Effector memory CD4-positive, alpha-beta T cell (primary cell): ENCODE data around the gene EOLA1.
"Not testable (repeated sequence)": the region's sequence is repeated elsewhere in the genome, so short reads cannot be mapped to it uniquely, and the experiment has no call there.

Experiments used
- DNase-seq, 3 donors: peaks; one replicate each; pipeline ENCODE4 v3.0.0-alpha.2; 2020
- H3K27ac ChIP-seq: 2 replicates; pipeline ENCODE4 v1.7.0; 2013; ENCODE audit warnings: mild to moderate bottlenecking, low read length, moderate library complexity; ENCODE audit not compliant: insufficient read depth, poor library complexity, severe bottlenecking
- H3K27me3 ChIP-seq: replicated peaks from 2 replicates; pipeline ENCODE4 v1.7.0; 2013; ENCODE audit warnings: mild to moderate bottlenecking, low read length; ENCODE audit not compliant: insufficient read depth, control insufficient read depth, poor library complexity, severe bottlenecking
- H3K36me3 ChIP-seq: 2 replicates; pipeline ENCODE4 v1.7.0; 2013; ENCODE audit warnings: mild to moderate bottlenecking, low read length, moderate library complexity; ENCODE audit not compliant: control insufficient read depth, insufficient read depth
- H3K4me1 ChIP-seq: 2 replicates; pipeline ENCODE4 v1.7.0; 2013; ENCODE audit warnings: low read length, mild to moderate bottlenecking; ENCODE audit not compliant: control insufficient read depth, insufficient read depth, poor library complexity, severe bottlenecking
- H3K4me3 ChIP-seq: 2 replicates; pipeline ENCODE4 v1.7.0; 2013; ENCODE audit warnings: low read length, low read depth, mild to moderate bottlenecking; ENCODE audit not compliant: insufficient read depth, poor library complexity, severe bottlenecking
- H3K9me3 ChIP-seq: 2 replicates; pipeline ENCODE4 v1.7.0; 2013; ENCODE audit warnings: mild to moderate bottlenecking, low read length, moderate library complexity; ENCODE audit not compliant: control insufficient read depth

Gene EOLA1

DNA sequence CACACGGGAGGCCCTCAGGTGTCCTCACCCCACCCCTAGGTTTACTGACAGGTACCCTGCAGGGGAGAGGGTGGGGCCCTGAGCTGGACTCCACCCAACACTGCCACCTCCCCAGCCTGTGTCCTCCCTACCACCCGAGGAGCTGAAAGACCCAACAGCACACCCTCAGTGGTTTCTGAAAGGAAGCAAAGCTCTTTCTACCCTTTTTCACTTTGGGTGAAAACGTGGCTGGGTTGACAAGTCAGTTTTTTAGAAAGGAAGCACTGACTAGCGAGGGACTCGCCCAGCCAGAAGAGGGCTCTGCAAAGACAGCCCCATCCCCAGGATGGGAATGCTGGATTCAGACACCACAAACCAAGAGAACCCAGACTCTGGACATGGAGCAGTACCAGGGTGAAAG is 37.9 kb upstream of the EOLA1 start:
- not testable (repeated sequence) for H3K27me3 ChIP-seq, H3K4me1 ChIP-seq, H3K4me3 ChIP-seq, DNase-seq, H3K9me3 ChIP-seq
- peaks cover 38% of the 10 kb centered on the region for H3K36me3 ChIP-seq
- H3K27ac ChIP-seq = peak overlapping the region; percentile 93

GRCh38 chrX:149503446-149503845 is 37.4 kb upstream of the EOLA1 start:
- peak; percentile 61 to 69 (median 67) for DNase-seq
- H3K27ac ChIP-seq = peak overlapping the region; percentile 93
- H3K4me1 ChIP-seq, H3K27me3 ChIP-seq, H3K9me3 ChIP-seq, H3K4me3 ChIP-seq: not testable (repeated sequence)
- H3K36me3 ChIP-seq = peaks cover 33% of the 10 kb centered on the region

- peaks cover 30% of the 10 kb centered on the region for H3K36me3 ChIP-seq
- H3K27me3 ChIP-seq = no peaks in the 10 kb centered on the region
- no peaks in the 10 kb centered on the region for H3K9me3 ChIP-seq
- peak; percentile 57 to 64 (median 61) for DNase-seq
- H3K27ac ChIP-seq = peak overlapping the region; percentile 93
- peak overlapping the region; percentile 74 for H3K4me3 ChIP-seq
- H3K4me1 ChIP-seq = peaks cover 2% of the 10 kb centered on the region
Observed at GRCh38 chrX:149504226-149504914, 36.4 kb upstream of the EOLA1 start.

DNA sequence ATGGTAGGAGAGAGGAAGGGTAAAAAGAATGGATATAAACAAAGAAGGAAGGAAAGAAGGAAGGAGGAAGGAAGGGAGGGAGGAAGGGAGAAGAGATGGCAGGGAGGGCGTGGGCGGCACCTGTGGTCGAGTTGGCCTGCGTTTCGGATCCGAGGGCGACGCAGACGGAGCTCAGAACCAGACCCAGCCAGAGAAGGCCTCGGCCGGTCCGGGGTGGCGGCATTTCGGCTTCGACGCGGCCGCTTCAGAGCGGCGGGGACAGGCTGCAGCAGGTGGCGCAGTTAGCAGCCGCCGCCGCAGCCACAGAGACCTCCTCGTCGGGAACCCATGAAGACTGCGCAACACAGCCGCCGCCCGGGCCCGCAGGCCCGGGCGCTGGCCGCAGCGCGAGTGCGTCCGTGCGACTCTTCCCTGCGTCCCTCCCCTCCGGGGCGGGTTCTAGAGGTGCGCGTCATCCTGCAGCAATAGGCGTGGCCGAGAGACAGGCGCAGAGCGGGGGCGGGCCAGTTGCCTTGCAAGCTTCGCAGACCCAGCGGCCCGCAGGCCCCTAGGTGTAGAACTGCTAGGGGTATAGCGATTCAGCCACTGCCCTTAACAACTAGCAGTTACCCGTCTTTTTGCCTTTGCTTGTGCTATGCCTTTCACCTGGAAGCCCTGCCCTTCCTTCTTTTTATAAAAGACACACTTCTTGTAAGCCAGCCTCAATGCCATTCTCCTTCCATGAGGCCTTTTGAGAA is 35.7 kb upstream of the EOLA1 start, which contains the start of gene IDS:
Gene IDS (minus strand): TSS at position 392 of the 737 bp plus-strand sequence. CDS start 169 bp downstream, at position 223.
- no peaks in the 10 kb centered on the region for H3K27me3 ChIP-seq
- H3K36me3 ChIP-seq = peaks cover 23% of the 10 kb centered on the region
- peak; percentile 79 to 84 (median 80) for DNase-seq
- H3K4me1 ChIP-seq = peaks cover 2% of the 10 kb centered on the region
- H3K27ac ChIP-seq = peak within 1 kb of the TSS; percentile 93
- H3K9me3 ChIP-seq = no peaks in the 10 kb centered on the region
- peak within 1 kb of the TSS; percentile 74 for H3K4me3 ChIP-seq

DNA sequence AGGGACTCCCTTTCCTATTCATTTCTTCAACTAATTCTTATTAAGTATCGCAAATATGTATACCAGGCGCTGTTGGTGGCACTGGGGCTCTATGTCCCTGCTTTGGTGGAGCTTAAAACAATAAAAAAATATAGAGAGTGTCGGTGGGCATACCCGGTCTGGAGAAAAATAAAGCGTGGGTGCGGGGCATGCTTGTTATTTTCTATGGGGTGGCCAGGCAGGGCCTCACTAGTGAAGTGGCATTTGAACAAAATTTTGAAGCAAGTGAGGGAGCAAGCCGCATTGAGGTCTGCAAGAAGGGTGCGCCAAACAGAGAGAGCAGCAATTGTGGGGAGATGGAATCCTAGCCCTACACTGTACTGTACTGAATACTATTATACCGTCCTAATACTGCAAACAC is 35.1 kb upstream of the EOLA1 start:
- DNase-seq = no peak
- Histone ChIP-seq H3K9me3 (no peaks in the 10 kb centered on the region), H3K27me3 (no peaks in the 10 kb centered on the region), H3K4me3 (peak overlapping the region; percentile 74), H3K4me1 (peaks cover 2% of the 10 kb centered on the region), H3K36me3 (peaks cover 18% of the 10 kb centered on the region), H3K27ac (peak overlapping the region; percentile 93)

DNA sequence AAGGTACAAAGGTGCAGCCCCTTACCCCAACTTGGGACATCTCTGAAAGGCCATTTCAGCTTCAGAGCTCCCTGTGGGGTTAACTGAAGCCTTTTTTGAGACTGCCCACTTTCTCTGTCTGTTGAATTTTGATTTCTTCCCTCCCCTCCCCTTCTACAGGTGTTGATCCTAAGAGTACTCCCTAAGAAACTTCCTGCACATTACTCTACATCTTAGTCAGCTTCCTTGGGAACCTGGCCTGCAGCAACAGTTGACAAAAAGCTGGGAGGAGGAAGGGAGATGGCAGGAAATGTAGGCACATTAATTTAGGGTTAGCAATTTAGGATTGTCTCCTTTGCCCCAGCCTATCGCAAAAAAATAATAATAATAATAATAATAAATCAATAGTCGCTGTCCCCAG is 34.5 kb upstream of the EOLA1 start:
- Histone ChIP-seq H3K27me3 (no peaks in the 10 kb centered on the region), H3K4me1 (peaks cover 2% of the 10 kb centered on the region), H3K27ac (peak overlapping the region; percentile 93), H3K9me3 (no peaks in the 10 kb centered on the region), H3K4me3 (no peak overlapping the region), H3K36me3 (peaks cover 11% of the 10 kb centered on the region)
- no peak for DNase-seq

GRCh38 chrX:149508467-149508866 is 32.3 kb upstream of the EOLA1 start:
- Histone ChIP-seq H3K36me3 (no peaks in the 10 kb centered on the region), H3K27ac (no peak overlapping the region), H3K4me3 (no peak overlapping the region), H3K9me3 (no peaks in the 10 kb centered on the region), H3K27me3 (no peaks in the 10 kb centered on the region), H3K4me1 (no peaks in the 10 kb centered on the region)
- no peak for DNase-seq

GRCh38 chrX:149510386-149510785 is 30.4 kb upstream of the EOLA1 start:
- Histone ChIP-seq H3K4me1 (no peaks in the 10 kb centered on the region), H3K4me3 (no peak overlapping the region), H3K36me3 (no peaks in the 10 kb centered on the region), H3K27ac (no peak overlapping the region), H3K9me3 (no peaks in the 10 kb centered on the region), H3K27me3 (no peaks in the 10 kb centered on the region)
- DNase-seq = no peak

DNA sequence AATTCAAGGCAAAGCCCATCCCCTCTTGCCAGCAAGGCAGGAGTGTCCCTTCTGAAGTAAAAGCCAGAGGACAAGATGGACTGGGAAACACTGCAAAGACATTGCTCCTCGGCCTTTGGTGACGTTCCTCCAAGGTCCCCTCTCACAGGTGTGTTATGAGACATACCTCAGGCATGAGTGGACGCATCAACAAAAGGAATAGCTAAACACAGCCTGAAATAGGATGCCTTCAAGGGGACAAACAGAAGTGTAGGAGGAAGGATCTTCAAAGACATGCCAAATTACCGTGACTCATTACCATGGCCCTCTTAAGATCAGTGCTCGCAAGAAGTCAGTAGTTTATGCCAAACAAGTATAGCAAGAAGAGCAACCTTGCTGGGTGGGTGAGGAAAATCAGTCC is 29.7 kb upstream of the EOLA1 start:
- Histone ChIP-seq H3K9me3 (no peaks in the 10 kb centered on the region), H3K36me3 (no peaks in the 10 kb centered on the region), H3K27me3 (no peaks in the 10 kb centered on the region), H3K4me3 (no peak overlapping the region), H3K27ac (no peak overlapping the region), H3K4me1 (no peaks in the 10 kb centered on the region)
- DNase-seq = no peak

DNA sequence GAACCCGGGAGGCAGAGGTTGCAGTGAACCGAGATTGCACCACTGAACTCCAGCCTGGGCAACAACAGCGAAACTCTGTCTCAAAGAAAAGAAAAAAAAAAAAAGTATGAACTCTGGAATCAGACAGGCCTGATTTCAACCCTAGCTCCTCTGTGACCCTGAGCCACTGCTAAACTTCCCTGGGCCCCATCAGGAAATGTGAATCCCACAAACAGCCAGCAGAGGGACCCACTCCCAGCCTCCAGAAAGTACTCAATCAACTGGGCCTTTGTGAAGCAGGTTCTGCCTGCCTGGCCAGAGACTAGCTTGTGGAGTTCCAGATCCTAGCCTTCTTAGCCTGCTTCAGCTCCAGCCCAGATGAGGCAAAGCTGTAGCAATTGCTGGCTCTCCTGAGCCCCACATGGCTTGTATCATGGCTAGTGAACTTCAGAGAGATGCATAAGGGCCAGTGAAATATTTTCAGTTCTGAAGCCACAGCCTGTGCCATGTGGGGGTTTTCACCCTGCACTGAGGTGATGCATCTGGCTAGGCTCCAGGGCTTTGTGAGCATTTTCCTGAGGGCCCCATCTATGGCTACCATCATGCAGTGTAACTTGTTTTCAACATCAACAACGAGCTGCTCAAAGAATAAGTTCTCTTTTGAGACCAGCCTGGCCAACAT is 28.5 kb upstream of the EOLA1 start:
- no peak overlapping the region for H3K27ac ChIP-seq
- H3K4me3 ChIP-seq = no peak overlapping the region
- H3K27me3 ChIP-seq = no peaks in the 10 kb centered on the region
- no peaks in the 10 kb centered on the region for H3K9me3 ChIP-seq
- no peaks in the 10 kb centered on the region for H3K4me1 ChIP-seq
- H3K36me3 ChIP-seq = no peaks in the 10 kb centered on the region
- DNase-seq = peak; percentile 38 to 50 (median 49)
